ENCODE data around the gene PIWIL4. TPM values are rescaled to one million over a fixed set of nuclear protein-coding genes. Genes with fewer than 3 reads are reported as not detected.

Gene PIWIL4
- total and polyA plus RNA-seq, 11 donors, result 0.33 to 2.4 (median 1.1) TPM

DNA sequence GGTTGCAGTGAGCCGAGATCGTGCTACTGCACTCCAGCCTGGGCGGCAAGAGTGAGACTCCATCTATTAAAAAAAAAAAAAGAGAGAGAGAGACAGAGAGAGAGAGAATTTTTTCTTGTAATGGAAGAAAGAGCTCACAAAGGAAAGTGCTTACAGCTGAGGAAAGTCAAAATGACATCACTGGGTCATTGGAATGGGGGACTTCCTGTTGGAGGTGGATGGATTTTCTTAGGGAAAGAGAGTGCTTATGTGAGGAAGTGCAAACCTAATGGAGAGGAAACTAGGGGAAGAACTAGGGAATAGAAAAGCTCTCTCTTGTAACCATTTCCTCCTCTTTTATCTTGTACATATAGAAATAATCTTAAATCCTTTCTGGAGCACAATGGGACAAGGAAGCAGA lies 6.3 kb upstream of the PIWIL4 start:
- no peaks in the 10 kb centered on the region for H3K27me3 ChIP-seq
- no peaks in the 10 kb centered on the region for H3K9me3 ChIP-seq
- DNase-seq, result no peak
- 85 to 94% (median 87%) methylated on average over 3 of the region's 3 CpGs for WGBS, 4 donors
- ATAC-seq, result no peak
- no peaks in the 10 kb centered on the region for H3K36me3 ChIP-seq
- H3K4me3 ChIP-seq, result no peak overlapping the region
- no peak overlapping the region for H3K27ac ChIP-seq
- TF ChIP-seq, protein P1, sequence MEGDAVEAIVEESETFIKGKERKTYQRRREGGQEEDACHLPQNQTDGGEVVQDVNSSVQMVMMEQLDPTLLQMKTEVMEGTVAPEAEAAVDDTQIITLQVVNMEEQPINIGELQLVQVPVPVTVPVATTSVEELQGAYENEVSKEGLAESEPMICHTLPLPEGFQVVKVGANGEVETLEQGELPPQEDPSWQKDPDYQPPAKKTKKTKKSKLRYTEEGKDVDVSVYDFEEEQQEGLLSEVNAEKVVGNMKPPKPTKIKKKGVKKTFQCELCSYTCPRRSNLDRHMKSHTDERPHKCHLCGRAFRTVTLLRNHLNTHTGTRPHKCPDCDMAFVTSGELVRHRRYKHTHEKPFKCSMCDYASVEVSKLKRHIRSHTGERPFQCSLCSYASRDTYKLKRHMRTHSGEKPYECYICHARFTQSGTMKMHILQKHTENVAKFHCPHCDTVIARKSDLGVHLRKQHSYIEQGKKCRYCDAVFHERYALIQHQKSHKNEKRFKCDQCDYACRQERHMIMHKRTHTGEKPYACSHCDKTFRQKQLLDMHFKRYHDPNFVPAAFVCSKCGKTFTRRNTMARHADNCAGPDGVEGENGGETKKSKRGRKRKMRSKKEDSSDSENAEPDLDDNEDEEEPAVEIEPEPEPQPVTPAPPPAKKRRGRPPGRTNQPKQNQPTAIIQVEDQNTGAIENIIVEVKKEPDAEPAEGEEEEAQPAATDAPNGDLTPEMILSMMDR (IDR thresholded peaks at IDR 0.05), result no peak
- intact Hi-C loops (cut with DNase I), result loop anchor here in 4 of 10 donors (2.0 to 5.0 kb wide), 2 partner anchors 39 to 40 kb away; no protein-coding TSS in a partner anchor
- peaks cover 0 to 51% (median 6%) of the 10 kb centered on the region in 12 donors for H3K4me1 ChIP-seq

DNA sequence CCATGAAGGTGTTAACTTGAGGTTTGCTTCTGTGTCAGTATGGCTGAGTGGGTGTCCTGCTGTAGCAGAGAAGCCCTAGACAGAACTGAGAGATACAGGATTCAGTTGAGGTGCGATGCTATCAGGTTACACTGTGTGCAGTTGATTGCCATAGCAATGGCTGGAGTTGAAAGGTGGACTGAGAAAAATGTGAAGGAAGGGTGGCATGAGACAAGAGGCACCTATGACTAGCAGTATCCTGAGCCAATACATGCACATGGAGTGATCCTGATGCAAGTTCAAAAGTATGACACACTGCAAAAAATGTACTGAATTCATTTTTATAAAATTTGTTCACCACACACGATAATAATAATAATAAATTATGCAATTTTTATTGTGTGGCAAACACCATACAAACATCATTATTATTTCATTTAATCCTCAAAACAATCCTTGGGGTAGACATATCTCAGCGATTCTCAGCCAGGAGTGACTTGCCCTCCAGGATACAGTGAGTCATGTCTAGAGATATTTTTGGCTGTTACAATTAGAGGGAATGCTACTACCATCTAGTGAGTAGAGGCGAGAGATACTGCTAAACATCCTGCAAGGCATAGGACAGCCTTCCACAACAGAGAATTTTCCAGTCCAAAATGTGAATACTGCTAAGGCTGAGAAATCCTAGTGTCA lies 3.9 kb upstream of the PIWIL4 start:
- Histone ChIP-seq H3K4me1 (peaks cover 0 to 35% (median 6%) of the 10 kb centered on the region in 12 donors), H3K36me3 (no peaks in the 10 kb centered on the region), H3K4me3 (no peak overlapping the region), H3K9me3 (no peaks in the 10 kb centered on the region), H3K27me3 (no peaks in the 10 kb centered on the region), H3K27ac (no peak overlapping the region)
- DNase-seq (no peak), ATAC-seq (peak; percentile 95 to 99 (median 98))
- WGBS, 4 donors, result 36 to 53% (median 41%) methylated on average over 4 of the region's 4 CpGs
- intact Hi-C loops (cut with DNase I), result loop anchor here in 7 of 10 donors (1.0 to 5.0 kb wide), 4 partner anchors 41 to 45 kb away; no protein-coding TSS in a partner anchor
- TF ChIP-seq POLR2A (IDR thresholded peaks at IDR 0.05), result no peak
- TF ChIP-seq, protein P1 (IDR thresholded peaks at IDR 0.05), result peak in 9 of 12 donors; percentile 6 to 55 (median 48)

DNA sequence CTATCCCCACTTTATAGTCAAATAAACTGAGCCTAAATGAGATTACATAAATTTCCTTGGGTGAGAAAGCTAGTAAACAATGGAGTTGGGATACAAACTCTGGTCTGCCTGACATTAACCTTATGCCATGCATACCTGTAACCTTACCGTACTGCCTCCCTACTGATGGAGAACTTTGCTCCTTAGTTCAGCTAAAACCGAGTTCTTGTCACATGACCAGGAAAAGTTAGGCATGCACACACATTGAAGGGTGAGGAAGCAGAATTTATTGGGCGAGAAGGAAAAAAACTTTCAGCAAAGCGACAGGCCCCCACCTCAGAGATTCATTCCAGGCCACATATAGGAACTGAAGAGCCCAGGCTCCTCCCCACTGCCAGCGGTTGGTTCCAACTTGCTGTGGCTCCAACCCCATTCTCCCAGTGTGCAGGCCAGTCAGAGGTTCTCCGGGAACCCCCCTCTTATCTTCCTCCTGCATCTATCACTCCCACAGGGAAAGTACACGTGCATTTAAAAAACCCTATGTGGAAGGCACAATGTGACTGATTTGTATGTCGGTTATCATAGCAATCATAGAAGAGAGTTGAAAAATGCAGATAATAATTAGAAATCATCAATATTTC lies 3.2 kb upstream of the PIWIL4 start:
- ATAC-seq (peak in 2 of 4 donors; percentile 12 to 31), DNase-seq (no peak)
- intact Hi-C loops (cut with DNase I), result loop anchor here in 7 of 10 donors (1.0 to 5.0 kb wide), 4 partner anchors 42 to 45 kb away; no protein-coding TSS in a partner anchor
- no peak overlapping the region for H3K4me3 ChIP-seq
- no peaks in the 10 kb centered on the region for H3K36me3 ChIP-seq
- H3K27me3 ChIP-seq, result no peaks in the 10 kb centered on the region
- TF ChIP-seq POLR2A (IDR thresholded peaks at IDR 0.05), result no peak
- TF ChIP-seq, protein P1 (IDR thresholded peaks at IDR 0.05), result no peak
- H3K4me1 ChIP-seq, result peaks cover 0 to 29% (median 4%) of the 10 kb centered on the region in 12 donors
- H3K9me3 ChIP-seq, result no peaks in the 10 kb centered on the region
- H3K27ac ChIP-seq, result no peak overlapping the region
- 65 to 74% (median 69%) methylated on average over 8 of the region's 8 CpGs for WGBS, 4 donors

DNA sequence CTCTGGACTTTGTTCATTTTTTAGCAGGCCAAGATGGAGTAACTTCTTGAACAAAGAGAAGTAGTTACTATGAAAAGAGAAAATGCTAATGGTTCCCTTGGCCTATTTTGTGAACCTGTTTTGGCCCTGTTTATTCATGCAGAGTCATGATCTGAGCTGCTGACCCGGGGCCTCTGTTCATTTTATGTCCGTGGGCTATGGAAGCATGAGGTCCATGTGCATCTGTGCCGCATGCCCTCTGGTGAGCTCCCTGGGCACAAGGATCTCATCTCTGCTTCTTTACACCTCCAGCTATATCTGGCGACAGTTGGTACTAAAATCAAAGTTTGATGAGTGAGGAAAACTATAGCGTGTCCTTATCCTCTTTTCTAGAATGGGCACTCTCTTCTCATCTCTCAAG lies 1.0 kb downstream of the PIWIL4 start:
- Histone ChIP-seq H3K27me3 (no peaks in the 10 kb centered on the region), H3K4me1 (peaks cover 0 to 11% (median 3%) of the 10 kb centered on the region in 12 donors), H3K27ac (no peak overlapping the region), H3K4me3 (no peak overlapping the region), H3K36me3 (no peaks in the 10 kb centered on the region), H3K9me3 (no peaks in the 10 kb centered on the region)
- no peak for TF ChIP-seq POLR2A (IDR thresholded peaks at IDR 0.05)
- TF ChIP-seq, protein P1 (IDR thresholded peaks at IDR 0.05), result no peak
- 94 to 99% (median 97%) methylated on average over 5 of the region's 5 CpGs for WGBS, 4 donors
- no peak for DNase-seq
- no peak for ATAC-seq
- intact Hi-C loops (cut with DNase I), result no loop called here
